HL-60/S4 (cell line): ENCODE results near the gene TSPAN1.

Experiments used
- in situ Hi-C: fragments of 300-500 bp; cut with MboI; formaldehyde crosslinking; loops from 2 replicates; pipeline ENCODE4 v1.14.3; 2022; ENCODE audit warnings: low sequenced_read_pairs

Gene TSPAN1

GRCh38 chr1:46159516-46159915 lies 15.4 kb upstream of the TSPAN1 start:
- in situ Hi-C loops = no loop called here

GRCh38 chr1:46160212-46160611 lies 14.7 kb upstream of the TSPAN1 start:
- in situ Hi-C loops = no loop called here

GRCh38 chr1:46166521-46167462 lies 8.1 kb upstream of the TSPAN1 start:
- in situ Hi-C loops = no loop called here

GRCh38 chr1:46168477-46168876 lies 6.4 kb upstream of the TSPAN1 start:
- in situ Hi-C loops = no loop called here

GRCh38 chr1:46169811-46170454 lies 5.0 kb upstream of the TSPAN1 start:
- in situ Hi-C loops = no loop called here

GRCh38 chr1:46171351-46171750 lies 3.5 kb upstream of the TSPAN1 start:
- in situ Hi-C loops = no loop called here

- in situ Hi-C loops = no loop called here
Measured at GRCh38 chr1:46171871-46172270, 3.0 kb upstream of the TSPAN1 start.

GRCh38 chr1:46172321-46172720 lies 2.6 kb upstream of the TSPAN1 start:
- in situ Hi-C loops = no loop called here

- in situ Hi-C loops = no loop called here
Measured at GRCh38 chr1:46173361-46173856, 1.5 kb upstream of the TSPAN1 start.

GRCh38 chr1:46175243-46175642 lies 356 bp downstream of the TSPAN1 start:
- in situ Hi-C loops = loop anchor here (5.0 kb wide), 1 partner anchor 138 kb away; no protein-coding TSS in a partner anchor

GRCh38 chr1:46176211-46176865 lies 1.5 kb downstream of the TSPAN1 start, which contains the start of gene P3R3URF:
P3R3URF (minus strand) TSS chr1:46176488; CDS start chr1:46176471, 17 bp downstream.
- in situ Hi-C loops = loop anchor here (5.0 kb wide), 1 partner anchor 139 kb away; no protein-coding TSS in a partner anchor

- in situ Hi-C loops = loop anchor here (5.0 kb wide), 1 partner anchor 142 kb away; no protein-coding TSS in a partner anchor
Measured at GRCh38 chr1:46179138-46180081, 4.5 kb downstream of the TSPAN1 start.

- in situ Hi-C loops = no loop called here
Measured at GRCh38 chr1:46180082-46180616, 5.3 kb downstream of the TSPAN1 start.

GRCh38 chr1:46181343-46182260 lies 6.7 kb downstream of the TSPAN1 start:
- in situ Hi-C loops = no loop called here

GRCh38 chr1:46183079-46183847 lies 8.4 kb downstream of the TSPAN1 start:
- in situ Hi-C loops = no loop called here

- in situ Hi-C loops = no loop called here
Measured at GRCh38 chr1:46183926-46184557, 9.2 kb downstream of the TSPAN1 start.

- in situ Hi-C loops = no loop called here
Measured at GRCh38 chr1:46184920-46185658, 10.2 kb downstream of the TSPAN1 start.
